Neuronal stem cell (in vitro differentiated cells): ENCODE measurements around the gene GNAT1.

Source experiments
- DNase-seq: peaks from one replicate; pipeline ENCODE4 v3.0.0-alpha.2; 2013; ENCODE audit warnings: low spot score
- H2AFZ ChIP-seq: one replicate; pipeline ENCODE4 v1.6.1; 2013; ENCODE audit warnings: mild to moderate bottlenecking, low read length, inconsistent platforms
- H2AK5ac ChIP-seq: 2 replicates; pipeline ENCODE4 v1.6.1; 2013; ENCODE audit warnings: low read depth, mild to moderate bottlenecking, inconsistent platforms, low read length, moderate library complexity, mixed read lengths
- H2BK120ac ChIP-seq: 2 replicates; pipeline ENCODE4 v1.6.1; 2013; ENCODE audit warnings: low read depth, mild to moderate bottlenecking, inconsistent platforms, low read length, moderate library complexity, mixed read lengths
- H2BK12ac ChIP-seq: one replicate; pipeline ENCODE4 v1.6.1; 2013; ENCODE audit warnings: low read length, inconsistent platforms
- H2BK15ac ChIP-seq: 2 replicates; pipeline ENCODE4 v1.6.1; 2013; ENCODE audit warnings: mild to moderate bottlenecking, low read length, inconsistent platforms, mixed read lengths
- H2BK5ac ChIP-seq: one replicate; pipeline ENCODE4 v1.6.1; 2013; ENCODE audit warnings: inconsistent platforms, mild to moderate bottlenecking, low read length, moderate library complexity
- H3K14ac ChIP-seq: one replicate; pipeline ENCODE4 v1.6.1; 2013; ENCODE audit warnings: low read length, inconsistent platforms
- H3K18ac ChIP-seq: 2 replicates; pipeline ENCODE4 v1.6.1; 2013; ENCODE audit warnings: low read length, inconsistent platforms
- H3K23ac ChIP-seq: 2 replicates; pipeline ENCODE4 v1.6.1; 2013; ENCODE audit warnings: low read depth, mild to moderate bottlenecking, mixed read lengths, low read length, inconsistent platforms; ENCODE audit not compliant: poor library complexity
- H3K27ac ChIP-seq: replicated peaks from 3 replicates; pipeline ENCODE4 v1.5.1; 2013; ENCODE audit warnings: low read length, inconsistent platforms
- H3K27me3 ChIP-seq, 3 experiments: 2 replicates each; pipeline ENCODE4 v1.6.1; 2013; ENCODE audit warnings: low read length in 3 of 3, mild to moderate bottlenecking in 2 of 3, inconsistent platforms in 1 of 3, low read depth in 1 of 3, mixed read lengths in 1 of 3, moderate library complexity in 1 of 3; ENCODE audit not compliant: control insufficient read depth in 3 of 3, insufficient read depth in 3 of 3
- H3K36me3 ChIP-seq, 2 donors: replicated peaks in 1 of 2; 2 replicates each; pipeline ENCODE4 v1.6.1; 2013; ENCODE audit warnings: low read length in 2 of 2; ENCODE audit not compliant: control insufficient read depth in 2 of 2, insufficient read depth in 2 of 2
- H3K4ac ChIP-seq: 2 replicates; pipeline ENCODE4 v1.6.1; 2013; ENCODE audit warnings: inconsistent platforms, mild to moderate bottlenecking, low read length, moderate library complexity
- H3K4me1 ChIP-seq, 2 donors: 1 replicate in 1 of 2; 2 replicates in 1 of 2; pipeline ENCODE4 v1.6.1; 2013; ENCODE audit warnings: low read length in 2 of 2, low read depth in 1 of 2; ENCODE audit not compliant: control insufficient read depth in 2 of 2, insufficient read depth in 1 of 2
- H3K4me2 ChIP-seq: one replicate; pipeline ENCODE4 v1.6.1; 2013; ENCODE audit warnings: mild to moderate bottlenecking, low read length, inconsistent platforms; ENCODE audit not compliant: insufficient read depth, poor library complexity, severe bottlenecking
- H3K4me3 ChIP-seq, 2 donors: 2 replicates each; pipeline ENCODE4 v1.5.1; 2013; ENCODE audit warnings: low read length in 2 of 2, mild to moderate bottlenecking in 2 of 2, inconsistent platforms in 1 of 2, moderate library complexity in 1 of 2
- H3K79me1 ChIP-seq: one replicate; pipeline ENCODE4 v1.6.1; 2013; ENCODE audit warnings: low read depth, mild to moderate bottlenecking, inconsistent platforms, low read length, moderate library complexity
- H3K9ac ChIP-seq: one replicate; pipeline ENCODE4 v1.6.1; 2013; ENCODE audit warnings: mild to moderate bottlenecking, low read depth, low read length, inconsistent platforms; ENCODE audit not compliant: poor library complexity
- H3K9me3 ChIP-seq, 2 donors: replicated peaks in 1 of 2; 2 replicates each; pipeline versions ENCODE3 to v1.6.1; 2013; ENCODE audit warnings: low read length in 2 of 2, mild to moderate bottlenecking in 2 of 2, inconsistent platforms in 1 of 2, low read depth in 1 of 2, mixed read lengths in 1 of 2, moderate library complexity in 1 of 2; ENCODE audit not compliant: control insufficient read depth in 2 of 2, insufficient read depth in 1 of 2
- H4K8ac ChIP-seq: one replicate; pipeline ENCODE4 v1.6.1; 2013; ENCODE audit warnings: low read depth, mild to moderate bottlenecking, inconsistent platforms, low read length, moderate library complexity
- H4K91ac ChIP-seq: one replicate; pipeline ENCODE4 v1.6.1; 2013; ENCODE audit warnings: low read length, low read depth, mild to moderate bottlenecking, inconsistent platforms; ENCODE audit not compliant: poor library complexity
- WGBS, 2 donors: extraction: QIAGEN DNeasy Blood & Tissue Kit; methylation state at CpG; one replicate each; pipeline ENCODE4 v1.1.7; 2013; ENCODE audit warnings: missing lambda C conversion rate in 2 of 2, mixed read lengths in 1 of 2; ENCODE audit not compliant: insufficient read length in 2 of 2, insufficient replicate concordance in 1 of 2; ENCODE audit errors: extremely low coverage in 2 of 2; 5-methylcytosine and 5-hydroxymethylcytosine counted together

Gene GNAT1

GRCh38 chr3:50155891-50156290 lies 35.5 kb upstream of the GNAT1 start:
- no peak overlapping the region for H3K27ac ChIP-seq
- peaks cover 0 to 86% (median 17%) of the 10 kb centered on the region in 3 experiments for H3K27me3 ChIP-seq
- H3K9me3 ChIP-seq = no peaks in the 10 kb centered on the region
- peak overlapping the region; percentile 30 for H2BK5ac ChIP-seq
- H3K23ac ChIP-seq = peak overlapping the region; percentile 87
- peak overlapping the region; percentile 90 for H3K9ac ChIP-seq
- H3K4me2 ChIP-seq = peak overlapping the region; percentile 93
- no peak overlapping the region for H2BK120ac ChIP-seq
- peak overlapping the region; percentile 96 for H3K18ac ChIP-seq
- H3K36me3 ChIP-seq = peaks cover 0 to 15% of the 10 kb centered on the region in 2 donors
- H2AK5ac ChIP-seq = peak overlapping the region; percentile 92
- no peak overlapping the region for H2AFZ ChIP-seq
- peak overlapping the region in 1 of 2 donors; percentile 95 for H3K4me3 ChIP-seq
- WGBS, 2 donors = no CpG with 5 or more reads among the region's 13 CpGs
- H4K91ac ChIP-seq = no peak overlapping the region
- H4K8ac ChIP-seq = no peak overlapping the region
- peak overlapping the region; percentile 89 for H3K14ac ChIP-seq
- H3K4ac ChIP-seq = no peak overlapping the region
- peak overlapping the region; percentile 79 for H2BK15ac ChIP-seq
- DNase-seq = no peak
- peaks cover 26% of the 10 kb centered on the region for H3K79me1 ChIP-seq
- H3K4me1 ChIP-seq = peaks cover 10 to 35% of the 10 kb centered on the region in 2 donors
- no peak overlapping the region for H2BK12ac ChIP-seq

GRCh38 chr3:50156549-50157493 lies 34.6 kb upstream of the GNAT1 start:
- no peak overlapping the region for H3K14ac ChIP-seq
- H2BK15ac ChIP-seq = peak overlapping the region; percentile 63
- H3K4me2 ChIP-seq = peak overlapping the region; percentile 93
- peak overlapping the region; percentile 92 for H2AK5ac ChIP-seq
- H2AFZ ChIP-seq = peak overlapping the region; percentile 66
- no peak overlapping the region for H2BK120ac ChIP-seq
- no peak overlapping the region for H4K91ac ChIP-seq
- WGBS, 2 donors = no CpG with 5 or more reads among the region's 20 CpGs
- H3K4me3 ChIP-seq = peak overlapping the region in 1 of 2 donors; percentile 95
- H2BK5ac ChIP-seq = peak overlapping the region; percentile 30
- DNase-seq = no peak
- H4K8ac ChIP-seq = no peak overlapping the region
- H3K27me3 ChIP-seq = peaks cover 0 to 87% (median 17%) of the 10 kb centered on the region in 3 experiments
- H3K4me1 ChIP-seq = peaks cover 10 to 26% of the 10 kb centered on the region in 2 donors
- H3K18ac ChIP-seq = peak overlapping the region; percentile 89
- peaks cover 28% of the 10 kb centered on the region for H3K79me1 ChIP-seq
- peak overlapping the region; percentile 90 for H3K9ac ChIP-seq
- peak overlapping the region; percentile 75 for H2BK12ac ChIP-seq
- peak overlapping the region; percentile 4 for H3K23ac ChIP-seq
- no peak overlapping the region for H3K4ac ChIP-seq
- H3K27ac ChIP-seq = no peak overlapping the region
- H3K9me3 ChIP-seq = no peaks in the 10 kb centered on the region
- peaks cover 0 to 24% of the 10 kb centered on the region in 2 donors for H3K36me3 ChIP-seq

GRCh38 chr3:50157827-50158529 lies 33.4 kb upstream of the GNAT1 start:
- no peak overlapping the region for H3K14ac ChIP-seq
- peaks cover 0 to 87% (median 16%) of the 10 kb centered on the region in 3 experiments for H3K27me3 ChIP-seq
- peak overlapping the region; percentile 40 for H2AFZ ChIP-seq
- no peak for DNase-seq
- peaks cover 31% of the 10 kb centered on the region for H3K79me1 ChIP-seq
- peak overlapping the region; percentile 14 for H3K23ac ChIP-seq
- H3K4me1 ChIP-seq = peaks cover 10 to 26% of the 10 kb centered on the region in 2 donors
- peaks cover 0 to 34% of the 10 kb centered on the region in 2 donors for H3K36me3 ChIP-seq
- peak overlapping the region; percentile 33 for H2BK12ac ChIP-seq
- H4K8ac ChIP-seq = peak overlapping the region; percentile 52
- H2BK5ac ChIP-seq = no peak overlapping the region
- H3K4me2 ChIP-seq = no peak overlapping the region
- peak overlapping the region; percentile 34 for H2BK15ac ChIP-seq
- no peak overlapping the region for H3K4ac ChIP-seq
- peak overlapping the region; percentile 42 for H3K18ac ChIP-seq
- H3K9me3 ChIP-seq = no peaks in the 10 kb centered on the region
- no peak overlapping the region for H3K27ac ChIP-seq
- peak overlapping the region; percentile 20 for H2AK5ac ChIP-seq
- no peak overlapping the region for H4K91ac ChIP-seq
- H3K4me3 ChIP-seq = peak overlapping the region in 1 of 2 donors; percentile 22
- no peak overlapping the region for H2BK120ac ChIP-seq
- no CpG with 5 or more reads among the region's 12 CpGs for WGBS, 2 donors
- H3K9ac ChIP-seq = peak overlapping the region; percentile 56
